OCI-LY1 (cell line): ENCODE data around the gene GRIK3.

ENCODE experiments used
- H2AFZ ChIP-seq: fragments of 200-600 bp; sonication (generic), shearing (Covaris generic); 2 replicates; pipeline ENCODE4 v1.6.0; 2014; ENCODE audit warnings: antibody characterized with exemption, mild to moderate bottlenecking, low read length
- H3F3A ChIP-seq: fragments of 200-600 bp; sonication (generic), shearing (Covaris generic); 2 replicates; pipeline ENCODE4 v1.6.0; 2014; ENCODE audit warnings: mild to moderate bottlenecking, antibody characterized with exemption, low read length, moderate library complexity; ENCODE audit not compliant: insufficient read depth
- H3K27ac ChIP-seq: fragments of 200-600 bp; sonication (generic); 2 replicates; pipeline ENCODE4 v1.5.1; 2014; ENCODE audit warnings: low read length, mixed run types, mild to moderate bottlenecking, low read depth; ENCODE audit not compliant: poor library complexity, severe bottlenecking
- H3K27me3 ChIP-seq: fragments of 200-600 bp; sonication (generic); 2 replicates; pipeline ENCODE4 v1.6.0; 2014; ENCODE audit warnings: antibody characterized with exemption, mild to moderate bottlenecking, low read length, moderate library complexity; ENCODE audit not compliant: insufficient read depth
- H3K36me3 ChIP-seq: fragments of 200-600 bp; sonication (generic); 2 replicates; pipeline ENCODE4 v1.6.1; 2014; ENCODE audit warnings: mild to moderate bottlenecking, antibody characterized with exemption, low read length, moderate library complexity, mixed read lengths; ENCODE audit not compliant: insufficient read depth
- H3K4me1 ChIP-seq: fragments of 200-600 bp; sonication (generic); 2 replicates; pipeline ENCODE4 v1.5.1; 2014; ENCODE audit warnings: mild to moderate bottlenecking, low read length, moderate library complexity; ENCODE audit not compliant: insufficient read depth, severe bottlenecking
- H3K4me2 ChIP-seq: fragments of 200-600 bp; sonication (generic), shearing (Covaris generic); 2 replicates; pipeline ENCODE4 v1.6.1; 2014; ENCODE audit warnings: low read length
- H3K4me3 ChIP-seq: fragments of 200-600 bp; sonication (generic); 2 replicates; pipeline ENCODE4 v1.5.1; 2014; ENCODE audit warnings: low read length, low read depth, mild to moderate bottlenecking, mixed read lengths; ENCODE audit not compliant: poor library complexity, severe bottlenecking
- H3K79me2 ChIP-seq: fragments of 200-600 bp; shearing (Covaris generic); 2 replicates; pipeline ENCODE4 v1.6.1; 2016; ENCODE audit warnings: mixed run types, low read length, mixed read lengths; ENCODE audit not compliant: insufficient read depth
- H3K9ac ChIP-seq: fragments of 200-600 bp; sonication (generic), shearing (Covaris generic); 2 replicates; pipeline ENCODE4 v1.6.1; 2014; ENCODE audit warnings: mild to moderate bottlenecking, low read length, mixed read lengths
- H3K9me2 ChIP-seq: fragments of 200-600 bp; sonication (generic), shearing (Covaris generic); 2 replicates; pipeline ENCODE4 v1.6.1; 2014; ENCODE audit warnings: low read depth, mild to moderate bottlenecking, low read length, mixed read lengths
- H3K9me3 ChIP-seq: fragments of 200-600 bp; shearing (Covaris generic); 2 replicates; pipeline ENCODE4 v1.6.1; 2014; ENCODE audit warnings: low read length, mixed read lengths
- H4K20me1 ChIP-seq: fragments of 200-600 bp; sonication (generic), shearing (Covaris generic); 2 replicates; pipeline ENCODE4 v1.6.0; 2016; ENCODE audit warnings: mild to moderate bottlenecking, low read length; ENCODE audit not compliant: insufficient read depth
- EZH2 ChIP-seq: fragments of 200-600 bp; sonication (generic), shearing (Covaris generic); IDR thresholded peaks from 2 replicates; pipeline ENCODE4 v1.8.0; 2017; ENCODE audit warnings: borderline replicate concordance, mixed run types, mild to moderate bottlenecking, antibody characterized with exemption, low read length, moderate library complexity, mixed read lengths
- TF ChIP-seq, protein P1 (sequence below): fragments of 200-600 bp; sonication (generic), shearing (Covaris generic); IDR thresholded peaks from 2 replicates; pipeline ENCODE4 v1.5.1; 2017; ENCODE audit warnings: mild to moderate bottlenecking, antibody characterized with exemption, low read length, moderate library complexity, mixed read lengths

GRIK3 gene

DNA sequence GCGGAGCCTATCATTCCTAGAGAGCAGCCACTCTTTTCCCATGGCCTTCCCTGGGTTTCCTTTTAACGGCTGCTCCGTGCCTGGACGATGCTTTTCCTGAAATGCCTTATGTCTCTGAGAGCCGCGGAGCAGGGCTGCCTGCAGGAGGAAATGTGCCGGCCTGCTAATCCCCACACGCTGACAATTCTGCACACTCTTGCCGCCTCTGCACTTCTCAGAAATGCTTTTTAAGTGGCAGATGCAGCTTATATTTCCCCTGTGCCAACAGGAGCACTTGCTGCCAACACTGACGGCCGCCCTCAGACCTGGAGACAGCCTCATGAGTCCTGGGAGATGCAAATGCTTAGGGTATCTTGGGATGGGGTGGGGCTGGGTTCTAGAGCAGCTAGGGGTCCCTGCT, 253.2 kb downstream of the GRIK3 start:
- Histone ChIP-seq H3K27me3 (peaks cover 3% of the 10 kb centered on the region; the same call in 1 of the 2 replicates), H3K79me2 (no peaks in the 10 kb centered on the region)

DNA sequence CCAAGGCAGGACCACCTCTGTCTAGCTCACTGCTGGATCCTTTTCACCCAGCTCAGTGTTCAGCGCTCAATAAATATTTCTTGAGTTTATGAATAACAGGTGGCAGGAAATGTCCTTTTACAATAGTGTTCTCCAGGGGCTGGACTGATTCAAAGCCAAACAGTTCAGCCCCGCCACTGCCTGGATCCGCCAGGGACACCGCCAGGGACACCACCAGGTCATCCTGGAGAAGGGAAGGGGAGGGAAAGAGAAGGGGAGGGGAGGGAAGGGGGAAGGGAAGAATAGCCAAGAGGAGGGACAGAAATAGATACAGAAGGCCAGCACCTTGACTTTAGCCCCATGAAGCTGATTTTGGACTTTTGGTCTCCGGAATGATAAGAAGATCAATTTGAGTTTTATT, 255.6 kb downstream of the GRIK3 start:
- no peaks in the 10 kb centered on the region for H3K4me1 ChIP-seq
- H3K27me3 ChIP-seq = peaks cover 3% of the 10 kb centered on the region; the same call in 1 of the 2 replicates

More for the DNA sequence above, 253.2 kb downstream of the GRIK3 start:
- Histone ChIP-seq H3K9me3 (no peaks in the 10 kb centered on the region), H4K20me1 (no peaks in the 10 kb centered on the region), H3K27ac (no peak overlapping the region), H3F3A (no peaks in the 10 kb centered on the region), H3K9me2 (no peaks in the 10 kb centered on the region), H3K4me1 (no peaks in the 10 kb centered on the region), H3K4me2 (no peak overlapping the region), H3K36me3 (no peaks in the 10 kb centered on the region), H2AFZ (no peak overlapping the region), H3K4me3 (no peak overlapping the region), H3K9ac (no peak overlapping the region)
- TF ChIP-seq, protein P1, sequence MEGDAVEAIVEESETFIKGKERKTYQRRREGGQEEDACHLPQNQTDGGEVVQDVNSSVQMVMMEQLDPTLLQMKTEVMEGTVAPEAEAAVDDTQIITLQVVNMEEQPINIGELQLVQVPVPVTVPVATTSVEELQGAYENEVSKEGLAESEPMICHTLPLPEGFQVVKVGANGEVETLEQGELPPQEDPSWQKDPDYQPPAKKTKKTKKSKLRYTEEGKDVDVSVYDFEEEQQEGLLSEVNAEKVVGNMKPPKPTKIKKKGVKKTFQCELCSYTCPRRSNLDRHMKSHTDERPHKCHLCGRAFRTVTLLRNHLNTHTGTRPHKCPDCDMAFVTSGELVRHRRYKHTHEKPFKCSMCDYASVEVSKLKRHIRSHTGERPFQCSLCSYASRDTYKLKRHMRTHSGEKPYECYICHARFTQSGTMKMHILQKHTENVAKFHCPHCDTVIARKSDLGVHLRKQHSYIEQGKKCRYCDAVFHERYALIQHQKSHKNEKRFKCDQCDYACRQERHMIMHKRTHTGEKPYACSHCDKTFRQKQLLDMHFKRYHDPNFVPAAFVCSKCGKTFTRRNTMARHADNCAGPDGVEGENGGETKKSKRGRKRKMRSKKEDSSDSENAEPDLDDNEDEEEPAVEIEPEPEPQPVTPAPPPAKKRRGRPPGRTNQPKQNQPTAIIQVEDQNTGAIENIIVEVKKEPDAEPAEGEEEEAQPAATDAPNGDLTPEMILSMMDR = no peak
- TF ChIP-seq EZH2 = no peak

DNA sequence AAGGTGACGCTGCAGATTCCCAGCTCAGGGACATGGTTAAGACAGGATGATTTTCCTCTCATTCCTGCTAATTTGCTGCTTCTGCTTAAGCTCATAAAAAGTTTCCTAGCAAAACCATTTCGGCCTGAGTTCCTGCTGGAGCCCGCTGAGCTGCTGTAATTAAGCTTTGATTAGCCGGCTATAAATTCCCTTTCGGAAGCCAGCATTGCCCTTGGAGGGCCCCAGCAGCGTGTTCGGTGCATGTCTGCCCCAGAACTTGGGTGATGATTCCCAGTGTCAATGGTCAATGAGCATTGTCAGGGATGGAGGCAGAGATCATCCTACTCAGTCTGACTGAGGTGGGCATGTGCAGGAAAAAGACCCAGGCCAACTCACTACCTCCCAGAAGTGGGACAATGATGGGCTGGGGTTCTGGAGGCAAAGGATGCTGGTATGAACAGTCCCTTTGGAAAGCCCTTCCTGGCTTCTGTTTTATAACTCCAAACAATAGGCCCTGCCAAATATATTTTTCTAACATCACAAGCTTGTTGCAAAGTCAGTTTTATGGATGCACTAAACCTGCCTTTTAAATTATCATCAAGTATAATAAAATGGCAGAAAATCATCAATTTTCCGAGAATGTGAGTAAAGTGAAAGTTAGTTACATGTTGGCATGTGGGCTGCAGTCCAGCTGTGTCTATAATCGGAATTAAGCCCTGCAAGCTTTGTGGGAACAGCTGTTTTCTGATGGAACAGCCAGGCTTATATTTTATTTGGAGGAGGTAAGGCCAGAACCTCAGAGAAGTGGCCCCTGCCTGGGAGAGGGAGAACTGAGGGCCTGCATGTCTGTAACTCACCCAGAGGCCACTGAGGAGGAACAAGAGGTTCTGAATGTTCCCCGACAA, 257.1 kb downstream of the GRIK3 start:
- H3K4me3 ChIP-seq = no peak overlapping the region
- H3K9me3 ChIP-seq = no peaks in the 10 kb centered on the region
- no peaks in the 10 kb centered on the region for H4K20me1 ChIP-seq
- H3K79me2 ChIP-seq = no peaks in the 10 kb centered on the region
- no peak overlapping the region for H3K9ac ChIP-seq
- peaks cover 2% of the 10 kb centered on the region; the same call in 1 of the 2 replicates for H3K27me3 ChIP-seq
- H3K27ac ChIP-seq = no peak overlapping the region
- no peaks in the 10 kb centered on the region for H3F3A ChIP-seq
- no peaks in the 10 kb centered on the region for H3K4me1 ChIP-seq
- TF ChIP-seq, protein P1 = no peak
- no peak for TF ChIP-seq EZH2
- no peaks in the 10 kb centered on the region for H3K36me3 ChIP-seq
- H3K4me2 ChIP-seq = no peak overlapping the region
- H2AFZ ChIP-seq = no peak overlapping the region
- no peaks in the 10 kb centered on the region for H3K9me2 ChIP-seq

More for the DNA sequence above, 255.6 kb downstream of the GRIK3 start:
- Histone ChIP-seq H3F3A (no peaks in the 10 kb centered on the region), H3K79me2 (no peaks in the 10 kb centered on the region), H3K9me2 (no peaks in the 10 kb centered on the region), H3K36me3 (no peaks in the 10 kb centered on the region), H2AFZ (no peak overlapping the region), H3K4me3 (no peak overlapping the region), H4K20me1 (no peaks in the 10 kb centered on the region), H3K4me2 (no peak overlapping the region), H3K9ac (no peak overlapping the region), H3K9me3 (no peaks in the 10 kb centered on the region), H3K27ac (no peak overlapping the region)
- no peak for TF ChIP-seq EZH2
- TF ChIP-seq, protein P1 = no peak
